ENCODE data around the gene STK39. TPM values are rescaled to one million over a fixed set of nuclear protein-coding genes. Genes with fewer than 3 reads are reported as not detected.
A peak's percentile ranks its signal among the peaks of the same experiment; 100 is the strongest.

The STK39 gene
- total and polyA plus RNA-seq, 2 of the 4 experiments (the other 2 are of a cell fraction) = 11.8 to 16.4 TPM

DNA sequence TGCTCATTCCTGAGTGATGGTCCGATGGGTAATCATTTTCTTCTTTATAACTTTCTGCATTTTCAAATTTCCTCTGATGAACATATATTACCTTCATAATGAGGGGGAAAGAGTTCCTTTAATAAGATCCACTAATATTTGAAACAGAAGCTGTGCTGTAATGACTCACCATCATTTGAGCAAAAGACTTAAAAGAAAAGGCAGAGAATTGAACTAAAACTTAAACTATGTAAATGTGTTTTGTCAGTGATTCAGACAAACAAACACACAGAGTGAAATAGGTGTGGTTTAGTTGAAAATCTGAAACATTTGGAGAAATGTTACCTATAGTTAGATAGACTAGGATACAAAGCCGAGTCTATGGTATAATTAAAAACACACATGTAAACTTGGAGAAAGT is 209.6 kb downstream of the STK39 start:
- dilution Hi-C loops (cut with HindIII; ENCODE audit: low sequenced_read_pairs, unreplicated experiment) = no loop called here
- POLR2A ChIA-PET (ENCODE audit: unreplicated experiment) = no interaction called here
- peak; percentile 54 for DNase-seq

More for the DNA sequence above, 209.6 kb downstream of the STK39 start:
- H3K27ac ChIP-seq (ENCODE audit: insufficient read depth, low read length) = no peak overlapping the region
- no peak overlapping the region for H2BK20ac ChIP-seq (ENCODE audit: low read depth, low read length)
- no peaks in the 10 kb centered on the region for H3K9me1 ChIP-seq (ENCODE audit: insufficient read depth, low read length)
- no peak overlapping the region for H3K4ac ChIP-seq (ENCODE audit: low read depth, low read length)
- no TSS peak for BruUV-seq (replicated peaks)
- no peak overlapping the region for H2BK120ac ChIP-seq (ENCODE audit: low read depth, low read length)
- H3K4me1 ChIP-seq (ENCODE audit: control insufficient read depth, insufficient read depth, low read length) = no peaks in the 10 kb centered on the region
- H3K9me3 ChIP-seq (ENCODE audit: control insufficient read depth, insufficient read depth, low read length) = no peaks in the 10 kb centered on the region
- CTCF ChIA-PET = no interaction called here
- H2AFZ ChIP-seq (replicated peaks; ENCODE audit: low read length, poor library complexity) = no peak overlapping the region
- no peak overlapping the region for H4K8ac ChIP-seq (ENCODE audit: low read depth in 2 of 2, low read length in 2 of 2)
- intact Hi-C loops (cut with micrococcal nuclease) (no loop called here), in situ Hi-C loops (cut with MboI; ENCODE audit: low sequenced_read_pairs) (no loop called here)
- no peak overlapping the region for H2AK9ac ChIP-seq (replicated peaks; ENCODE audit: low read depth, low read length, poor library complexity)
- H3K4me2 ChIP-seq (ENCODE audit: low read depth, low read length) = no peak overlapping the region
- no peak overlapping the region for H4K91ac ChIP-seq (ENCODE audit: insufficient read depth, low read depth, low read length)
- H3K79me1 ChIP-seq (ENCODE audit: low read depth in 1 of 2, low read length in 2 of 2) = peaks cover 4 to 16% of the 10 kb centered on the region in 2 experiments; a peak in 3 of 4 replicates
- H3K36me3 ChIP-seq (ENCODE audit: control insufficient read depth, insufficient read depth, low read length) = peaks cover 5% of the 10 kb centered on the region
- TF ChIP-seq, protein P1, sequence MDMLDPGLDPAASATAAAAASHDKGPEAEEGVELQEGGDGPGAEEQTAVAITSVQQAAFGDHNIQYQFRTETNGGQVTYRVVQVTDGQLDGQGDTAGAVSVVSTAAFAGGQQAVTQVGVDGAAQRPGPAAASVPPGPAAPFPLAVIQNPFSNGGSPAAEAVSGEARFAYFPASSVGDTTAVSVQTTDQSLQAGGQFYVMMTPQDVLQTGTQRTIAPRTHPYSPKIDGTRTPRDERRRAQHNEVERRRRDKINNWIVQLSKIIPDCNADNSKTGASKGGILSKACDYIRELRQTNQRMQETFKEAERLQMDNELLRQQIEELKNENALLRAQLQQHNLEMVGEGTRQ (IDR thresholded peaks at IDR 0.05; ENCODE audit: low read depth, low read length) = no peak
- no peak for TF ChIP-seq MAFK (IDR thresholded peaks at IDR 0.05; ENCODE audit: low read depth, low read length)
- no peak for TF ChIP-seq CEBPB (IDR thresholded peaks at IDR 0.05; ENCODE audit: low read depth, low read length)
- no peak for TF ChIP-seq SMC3 (IDR thresholded peaks at IDR 0.05; ENCODE audit: low read depth, low read length)
- no peak for TF ChIP-seq MAZ (IDR thresholded peaks at IDR 0.05; ENCODE audit: borderline replicate concordance, low read depth, low read length)
- TF ChIP-seq RFX5 (IDR thresholded peaks at IDR 0.05; ENCODE audit: low read depth, low read length) = no peak
- TF ChIP-seq, protein P2, sequence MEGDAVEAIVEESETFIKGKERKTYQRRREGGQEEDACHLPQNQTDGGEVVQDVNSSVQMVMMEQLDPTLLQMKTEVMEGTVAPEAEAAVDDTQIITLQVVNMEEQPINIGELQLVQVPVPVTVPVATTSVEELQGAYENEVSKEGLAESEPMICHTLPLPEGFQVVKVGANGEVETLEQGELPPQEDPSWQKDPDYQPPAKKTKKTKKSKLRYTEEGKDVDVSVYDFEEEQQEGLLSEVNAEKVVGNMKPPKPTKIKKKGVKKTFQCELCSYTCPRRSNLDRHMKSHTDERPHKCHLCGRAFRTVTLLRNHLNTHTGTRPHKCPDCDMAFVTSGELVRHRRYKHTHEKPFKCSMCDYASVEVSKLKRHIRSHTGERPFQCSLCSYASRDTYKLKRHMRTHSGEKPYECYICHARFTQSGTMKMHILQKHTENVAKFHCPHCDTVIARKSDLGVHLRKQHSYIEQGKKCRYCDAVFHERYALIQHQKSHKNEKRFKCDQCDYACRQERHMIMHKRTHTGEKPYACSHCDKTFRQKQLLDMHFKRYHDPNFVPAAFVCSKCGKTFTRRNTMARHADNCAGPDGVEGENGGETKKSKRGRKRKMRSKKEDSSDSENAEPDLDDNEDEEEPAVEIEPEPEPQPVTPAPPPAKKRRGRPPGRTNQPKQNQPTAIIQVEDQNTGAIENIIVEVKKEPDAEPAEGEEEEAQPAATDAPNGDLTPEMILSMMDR (conservative IDR thresholded peaks at IDR 0.05; ENCODE audit: low read depth, low read length) = no peak
- no peak for TF ChIP-seq FOS (IDR thresholded peaks at IDR 0.05; ENCODE audit: low read depth, low read length)
- no peak for TF ChIP-seq POLR2A (IDR thresholded peaks at IDR 0.05; ENCODE audit: low read depth, low read length)
- TF ChIP-seq NFE2L2 (IDR thresholded peaks at IDR 0.05; ENCODE audit: low read depth, low read length) = no peak
- no peak for TF ChIP-seq BHLHE40 (IDR thresholded peaks at IDR 0.05; ENCODE audit: low read depth, low read length)
- TF ChIP-seq MXI1 (IDR thresholded peaks at IDR 0.05; ENCODE audit: borderline replicate concordance, low read depth, low read length) = no peak
- no peak for TF ChIP-seq RAD21 (IDR thresholded peaks at IDR 0.05; ENCODE audit: low read length)
- 0 out of 2 replicates have a peak overlapping the region, but pooled peaks have one; percentile 14 for H3K56ac ChIP-seq (ENCODE audit: extremely low read depth, insufficient read depth, low read length)
- no peak overlapping the region for H3K18ac ChIP-seq (ENCODE audit: low read depth, low read length)
- H2BK5ac ChIP-seq (ENCODE audit: low read depth, low read length, poor library complexity, severe bottlenecking) = peak overlapping the region; percentile 46
- no peak overlapping the region for H4K5ac ChIP-seq (ENCODE audit: low read depth, low read length)
- no peaks in the 10 kb centered on the region for H3K27me3 ChIP-seq (ENCODE audit: control insufficient read depth, insufficient read depth, low read length)
- H3K23ac ChIP-seq (ENCODE audit: low read depth, low read length) = no peak overlapping the region
- no peaks in the 10 kb centered on the region for H4K20me1 ChIP-seq (ENCODE audit: insufficient read depth, low read length)
- peak; percentile 62 for ATAC-seq (ENCODE audit: low read depth)
- no peak overlapping the region for H2AK5ac ChIP-seq (ENCODE audit: low read depth, low read length)
- no CpG with 5 or more reads among the region's 2 CpGs for WGBS, 2 experiments (ENCODE audit: extremely low coverage in 2 of 2, insufficient read length in 1 of 2)
- no peak overlapping the region for H3K14ac ChIP-seq (replicated peaks; ENCODE audit: low read depth, low read length)
- no peak overlapping the region for H3K9ac ChIP-seq (ENCODE audit: low read depth, low read length)
- no peak overlapping the region for H2BK15ac ChIP-seq (ENCODE audit: low read depth, low read length)
- H3K4me3 ChIP-seq (ENCODE audit: insufficient read depth, low read depth, low read length) = no peak overlapping the region
